Ectodermal cell (in vitro differentiated cells): ENCODE results near the gene TUBA4A.

Experiments
- H3K27ac ChIP-seq: 2 replicates; pipeline ENCODE4 v1.7.0; 2013; ENCODE audit warnings: mild to moderate bottlenecking, low read depth, low read length; ENCODE audit not compliant: insufficient read depth, poor library complexity, severe bottlenecking
- H3K27me3 ChIP-seq: 2 replicates; pipeline ENCODE4 v1.7.0; 2013; ENCODE audit warnings: mild to moderate bottlenecking, low read length; ENCODE audit not compliant: insufficient read depth, control insufficient read depth, poor library complexity, severe bottlenecking
- H3K36me3 ChIP-seq: one replicate; pipeline ENCODE4 v1.7.0; 2013; ENCODE audit warnings: low read length; ENCODE audit not compliant: control insufficient read depth, insufficient read depth
- H3K4me1 ChIP-seq: one replicate; pipeline ENCODE4 v1.7.0; 2013; ENCODE audit warnings: low read length; ENCODE audit not compliant: control insufficient read depth, insufficient read depth
- H3K4me3 ChIP-seq: 2 replicates; pipeline ENCODE4 v1.7.0; 2013; ENCODE audit warnings: low read depth, low read length, control low read depth; ENCODE audit not compliant: insufficient read depth
- H3K9me3 ChIP-seq: 2 replicates; pipeline ENCODE4 v1.7.0; 2013; ENCODE audit warnings: mild to moderate bottlenecking, low read length, moderate library complexity; ENCODE audit not compliant: control insufficient read depth
- WGBS, 2 experiments: methylation state at CpG; one replicate each; pipeline ENCODE4 v1.1.7; 2013; ENCODE audit warnings: missing lambda C conversion rate in 2 of 2; 5-methylcytosine and 5-hydroxymethylcytosine counted together

Gene TUBA4A

GRCh38 chr2:219213486-219214071, 40.1 kb downstream of the TUBA4A start:
- H3K9me3 ChIP-seq, result no peaks in the 10 kb centered on the region
- 94 to 96% methylated on average over 10 of the region's 10 CpGs for WGBS, 2 experiments
- H3K36me3 ChIP-seq, result peaks cover 1% of the 10 kb centered on the region
- H3K27ac ChIP-seq, result no peak overlapping the region
- no peak overlapping the region for H3K4me3 ChIP-seq
- H3K4me1 ChIP-seq, result no peaks in the 10 kb centered on the region
- no peaks in the 10 kb centered on the region for H3K27me3 ChIP-seq

GRCh38 chr2:219213026-219213415, 40.7 kb downstream of the TUBA4A start:
- 92 to 97% methylated on average over 8 of the region's 8 CpGs for WGBS, 2 experiments
- Histone ChIP-seq H3K36me3 (peaks cover 4% of the 10 kb centered on the region), H3K4me3 (no peak overlapping the region), H3K9me3 (no peaks in the 10 kb centered on the region), H3K4me1 (no peaks in the 10 kb centered on the region), H3K27ac (no peak overlapping the region), H3K27me3 (no peaks in the 10 kb centered on the region)

- Histone ChIP-seq H3K4me1 (no peaks in the 10 kb centered on the region), H3K36me3 (peaks cover 4% of the 10 kb centered on the region), H3K27ac (no peak overlapping the region), H3K9me3 (no peaks in the 10 kb centered on the region), H3K4me3 (no peak overlapping the region), H3K27me3 (no peaks in the 10 kb centered on the region)
- 95 to 96% methylated on average over 9 of the region's 9 CpGs for WGBS, 2 experiments
These were observed 42.8 kb downstream of the TUBA4A start for GRCh38 chr2:219210886-219211362.

GRCh38 chr2:219210196-219210885, 43.4 kb downstream of the TUBA4A start:
- Histone ChIP-seq H3K4me1 (no peaks in the 10 kb centered on the region), H3K27ac (no peak overlapping the region), H3K36me3 (peaks cover 4% of the 10 kb centered on the region), H3K27me3 (no peaks in the 10 kb centered on the region), H3K4me3 (no peak overlapping the region), H3K9me3 (no peaks in the 10 kb centered on the region)
- 94 to 95% methylated on average over 24 of the region's 24 CpGs for WGBS, 2 experiments

- Histone ChIP-seq H3K27me3 (no peaks in the 10 kb centered on the region), H3K9me3 (no peaks in the 10 kb centered on the region), H3K27ac (no peak overlapping the region), H3K4me1 (no peaks in the 10 kb centered on the region), H3K4me3 (no peak overlapping the region), H3K36me3 (peaks cover 4% of the 10 kb centered on the region)
- 91 to 95% methylated on average over 18 of the region's 18 CpGs for WGBS, 2 experiments
These were observed 44.2 kb downstream of the TUBA4A start for GRCh38 chr2:219209236-219210195.

GRCh38 chr2:219207884-219208740, 45.6 kb downstream of the TUBA4A start:
- peaks cover 4% of the 10 kb centered on the region for H3K36me3 ChIP-seq
- no peaks in the 10 kb centered on the region for H3K4me1 ChIP-seq
- H3K27me3 ChIP-seq, result no peaks in the 10 kb centered on the region
- peak overlapping the region; percentile 67 for H3K4me3 ChIP-seq
- 93 to 94% methylated on average over 17 of the region's 17 CpGs for WGBS, 2 experiments
- H3K27ac ChIP-seq, result no peak overlapping the region
- no peaks in the 10 kb centered on the region for H3K9me3 ChIP-seq

- Histone ChIP-seq H3K9me3 (no peaks in the 10 kb centered on the region), H3K4me1 (no peaks in the 10 kb centered on the region), H3K36me3 (peaks cover 4% of the 10 kb centered on the region), H3K27me3 (no peaks in the 10 kb centered on the region), H3K4me3 (peak overlapping the region; percentile 67), H3K27ac (no peak overlapping the region)
- 30% methylated on average over 22 of the region's 22 CpGs for WGBS, 2 experiments
These were observed 46.4 kb downstream of the TUBA4A start for GRCh38 chr2:219207134-219207883.

GRCh38 chr2:219206328-219207133, 47.2 kb downstream of the TUBA4A start, which contains the start of gene ZFAND2B:
ZFAND2B (plus strand) TSS chr2:219206782; CDS start chr2:219206988, 206 bp downstream.
- Histone ChIP-seq H3K4me1 (no peaks in the 10 kb centered on the region), H3K27ac (peak within 1 kb of the TSS; percentile 87), H3K27me3 (no peaks in the 10 kb centered on the region), H3K9me3 (no peaks in the 10 kb centered on the region), H3K4me3 (peak within 1 kb of the TSS; percentile 67), H3K36me3 (peaks cover 4% of the 10 kb centered on the region)
- WGBS, 2 experiments, result 1% methylated on average over 76 of the region's 76 CpGs
